Lower lobe of right lung (tissue), 2 donors: Measurements from ENCODE around the gene ZSWIM2. TPM values are rescaled to one million over a fixed set of nuclear protein-coding genes. Genes with fewer than 3 reads are reported as not detected.

Source experiments
- ATAC-seq, 2 donors: fragments of 200-7000 bp; cut with Tn5 transposase; one replicate each; pipeline ENCODE4 v1.9.1; 2020 to 2022; ENCODE audit warnings: mild to moderate bottlenecking in 2 of 2, moderate library complexity in 2 of 2
- DNase-seq: peaks from one replicate; pipeline ENCODE4 v3.0.0-alpha.2; 2020
- H3K27ac ChIP-seq: fragments of 200-600 bp; one replicate; pipeline ENCODE4 v1.8.0; 2022
- H3K27me3 ChIP-seq: fragments of 200-600 bp; one replicate; pipeline ENCODE4 v1.8.0; 2022; ENCODE audit warnings: low read depth
- H3K36me3 ChIP-seq: fragments of 200-600 bp; one replicate; pipeline ENCODE4 v1.8.0; 2022; ENCODE audit warnings: mild to moderate bottlenecking
- H3K4me1 ChIP-seq: fragments of 200-600 bp; one replicate; pipeline ENCODE4 v1.8.0; 2022
- H3K4me3 ChIP-seq: fragments of 200-600 bp; one replicate; pipeline ENCODE4 v1.8.0; 2022; ENCODE audit warnings: mild to moderate bottlenecking
- H3K9me3 ChIP-seq: fragments of 200-600 bp; one replicate; pipeline ENCODE4 v1.8.0; 2022
- CTCF ChIP-seq: fragments of 200-600 bp; IDR thresholded peaks from one replicate; pipeline ENCODE4 v1.8.0; 2022; ENCODE audit warnings: antibody characterized with exemption, mild to moderate bottlenecking
- intact Hi-C: fragments of 100-400 bp; cut with DNase I; formaldehyde crosslinking; loops from one replicate; pipeline ENCODE4 v1.11.0; 2022
- total RNA-seq: library from RNA; stranded (reverse); fragmentation: NEBNext Ultra II Directional; extraction: Animal tissue kit (Norgen Biotek cat#: 25700); gene quantifications from one replicate; pipeline ENCODE4 v1.2.1, GENCODE V29; 2021
- donor health status: DM: no; HTN: yes; CAD: no; lungs with severe emphysema.

Gene ZSWIM2
- total RNA-seq, 1 donor from 2014 or later = not detected

- no peaks in the 10 kb centered on the region for H3K27me3 ChIP-seq
- H3K9me3 ChIP-seq = no peaks in the 10 kb centered on the region
- H3K27ac ChIP-seq = no peak overlapping the region
- H3K4me1 ChIP-seq = no peaks in the 10 kb centered on the region
- H3K36me3 ChIP-seq = no peaks in the 10 kb centered on the region
- H3K4me3 ChIP-seq = no peak overlapping the region
- no peak for TF ChIP-seq CTCF
- intact Hi-C loops = no loop called here
- no peak for ATAC-seq
- no peak for DNase-seq
Measured at GRCh38 chr2:186842373-186842772, 6.6 kb downstream of the ZSWIM2 start.

GRCh38 chr2:186841940-186842339 is 7.0 kb downstream of the ZSWIM2 start:
- intact Hi-C loops = no loop called here
- H3K27me3 ChIP-seq = no peaks in the 10 kb centered on the region
- H3K4me3 ChIP-seq = no peak overlapping the region
- H3K27ac ChIP-seq = no peak overlapping the region
- no peaks in the 10 kb centered on the region for H3K9me3 ChIP-seq
- no peaks in the 10 kb centered on the region for H3K4me1 ChIP-seq
- DNase-seq (no peak), ATAC-seq (no peak)
- no peak for TF ChIP-seq CTCF
- H3K36me3 ChIP-seq = no peaks in the 10 kb centered on the region

GRCh38 chr2:186835628-186836027 is 13.3 kb downstream of the ZSWIM2 start:
- Histone ChIP-seq H3K27ac (no peak overlapping the region), H3K36me3 (no peaks in the 10 kb centered on the region), H3K4me1 (no peaks in the 10 kb centered on the region), H3K27me3 (no peaks in the 10 kb centered on the region), H3K9me3 (no peaks in the 10 kb centered on the region), H3K4me3 (no peak overlapping the region)
- ATAC-seq (no peak), DNase-seq (no peak)
- no peak for TF ChIP-seq CTCF
- intact Hi-C loops = no loop called here

GRCh38 chr2:186827862-186828492 is 21.0 kb downstream of the ZSWIM2 start:
- Histone ChIP-seq H3K9me3 (no peaks in the 10 kb centered on the region), H3K4me1 (no peaks in the 10 kb centered on the region), H3K36me3 (no peaks in the 10 kb centered on the region), H3K27ac (no peak overlapping the region), H3K27me3 (no peaks in the 10 kb centered on the region), H3K4me3 (no peak overlapping the region)
- DNase-seq (no peak), ATAC-seq (no peak)
- intact Hi-C loops = no loop called here
- TF ChIP-seq CTCF = no peak

- intact Hi-C loops = no loop called here
- no peak overlapping the region for H3K4me3 ChIP-seq
- H3K4me1 ChIP-seq = no peaks in the 10 kb centered on the region
- DNase-seq = no peak
- no peak for TF ChIP-seq CTCF
- no peaks in the 10 kb centered on the region for H3K36me3 ChIP-seq
- H3K27me3 ChIP-seq = no peaks in the 10 kb centered on the region
- H3K9me3 ChIP-seq = no peaks in the 10 kb centered on the region
- no peak for ATAC-seq
- H3K27ac ChIP-seq = no peak overlapping the region
Measured at GRCh38 chr2:186827411-186827810, 21.6 kb downstream of the ZSWIM2 start.
